Ishikawa (cell line): ENCODE results near the gene FBP1.

Source experiments
- NFIC ChIP-seq: IDR thresholded peaks from 2 replicates; pipeline ENCODE4 v1.6.1; 2012
- TAF1 ChIP-seq: IDR thresholded peaks from 2 replicates; pipeline ENCODE4 v1.6.1; 2012; ENCODE audit warnings: low read depth, mild to moderate bottlenecking
- TF ChIP-seq, protein P1 (sequence below): IDR thresholded peaks from 2 replicates; pipeline ENCODE4 v1.6.1; 2012
- TF ChIP-seq, protein P2 (sequence below): IDR thresholded peaks from 2 replicates; pipeline ENCODE4 v1.6.1; 2012; ENCODE audit warnings: low read depth, mild to moderate bottlenecking

DNA sequence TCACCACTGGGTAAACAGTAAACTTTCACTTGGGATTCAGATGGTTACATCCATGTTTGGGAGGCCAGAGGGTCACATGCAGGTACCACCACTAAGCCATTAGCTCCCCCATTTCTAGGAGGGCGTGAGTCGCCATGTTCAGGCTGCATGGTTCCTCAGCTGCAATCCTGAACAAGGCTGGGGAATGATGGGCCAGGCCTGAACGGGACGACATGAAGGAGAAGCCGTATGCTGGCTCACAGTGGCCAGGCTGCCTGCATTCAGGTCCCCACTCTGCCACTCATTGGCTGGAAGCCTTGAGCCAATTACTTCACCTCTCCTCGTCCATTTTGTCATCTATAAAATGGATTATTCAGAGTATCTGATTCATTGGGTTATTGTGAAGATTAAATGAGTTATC, 36.7 kb downstream of the FBP1 start:
- TF ChIP-seq TAF1 (no peak), NFIC (no peak)
- TF ChIP-seq, protein P1, sequence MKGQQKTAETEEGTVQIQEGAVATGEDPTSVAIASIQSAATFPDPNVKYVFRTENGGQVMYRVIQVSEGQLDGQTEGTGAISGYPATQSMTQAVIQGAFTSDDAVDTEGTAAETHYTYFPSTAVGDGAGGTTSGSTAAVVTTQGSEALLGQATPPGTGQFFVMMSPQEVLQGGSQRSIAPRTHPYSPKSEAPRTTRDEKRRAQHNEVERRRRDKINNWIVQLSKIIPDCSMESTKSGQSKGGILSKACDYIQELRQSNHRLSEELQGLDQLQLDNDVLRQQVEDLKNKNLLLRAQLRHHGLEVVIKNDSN = no peak
- TF ChIP-seq, protein P2, sequence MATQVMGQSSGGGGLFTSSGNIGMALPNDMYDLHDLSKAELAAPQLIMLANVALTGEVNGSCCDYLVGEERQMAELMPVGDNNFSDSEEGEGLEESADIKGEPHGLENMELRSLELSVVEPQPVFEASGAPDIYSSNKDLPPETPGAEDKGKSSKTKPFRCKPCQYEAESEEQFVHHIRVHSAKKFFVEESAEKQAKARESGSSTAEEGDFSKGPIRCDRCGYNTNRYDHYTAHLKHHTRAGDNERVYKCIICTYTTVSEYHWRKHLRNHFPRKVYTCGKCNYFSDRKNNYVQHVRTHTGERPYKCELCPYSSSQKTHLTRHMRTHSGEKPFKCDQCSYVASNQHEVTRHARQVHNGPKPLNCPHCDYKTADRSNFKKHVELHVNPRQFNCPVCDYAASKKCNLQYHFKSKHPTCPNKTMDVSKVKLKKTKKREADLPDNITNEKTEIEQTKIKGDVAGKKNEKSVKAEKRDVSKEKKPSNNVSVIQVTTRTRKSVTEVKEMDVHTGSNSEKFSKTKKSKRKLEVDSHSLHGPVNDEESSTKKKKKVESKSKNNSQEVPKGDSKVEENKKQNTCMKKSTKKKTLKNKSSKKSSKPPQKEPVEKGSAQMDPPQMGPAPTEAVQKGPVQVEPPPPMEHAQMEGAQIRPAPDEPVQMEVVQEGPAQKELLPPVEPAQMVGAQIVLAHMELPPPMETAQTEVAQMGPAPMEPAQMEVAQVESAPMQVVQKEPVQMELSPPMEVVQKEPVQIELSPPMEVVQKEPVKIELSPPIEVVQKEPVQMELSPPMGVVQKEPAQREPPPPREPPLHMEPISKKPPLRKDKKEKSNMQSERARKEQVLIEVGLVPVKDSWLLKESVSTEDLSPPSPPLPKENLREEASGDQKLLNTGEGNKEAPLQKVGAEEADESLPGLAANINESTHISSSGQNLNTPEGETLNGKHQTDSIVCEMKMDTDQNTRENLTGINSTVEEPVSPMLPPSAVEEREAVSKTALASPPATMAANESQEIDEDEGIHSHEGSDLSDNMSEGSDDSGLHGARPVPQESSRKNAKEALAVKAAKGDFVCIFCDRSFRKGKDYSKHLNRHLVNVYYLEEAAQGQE = no peak
